ENCODE data around the gene IL22RA1. TPM values are rescaled to one million over a fixed set of nuclear protein-coding genes. Genes with fewer than 3 reads are reported as not detected.

Gene IL22RA1
- total RNA-seq = under 1 TPM; 0.09 to 0.26 TPM
- long read RNA-seq = 0 reads

DNA sequence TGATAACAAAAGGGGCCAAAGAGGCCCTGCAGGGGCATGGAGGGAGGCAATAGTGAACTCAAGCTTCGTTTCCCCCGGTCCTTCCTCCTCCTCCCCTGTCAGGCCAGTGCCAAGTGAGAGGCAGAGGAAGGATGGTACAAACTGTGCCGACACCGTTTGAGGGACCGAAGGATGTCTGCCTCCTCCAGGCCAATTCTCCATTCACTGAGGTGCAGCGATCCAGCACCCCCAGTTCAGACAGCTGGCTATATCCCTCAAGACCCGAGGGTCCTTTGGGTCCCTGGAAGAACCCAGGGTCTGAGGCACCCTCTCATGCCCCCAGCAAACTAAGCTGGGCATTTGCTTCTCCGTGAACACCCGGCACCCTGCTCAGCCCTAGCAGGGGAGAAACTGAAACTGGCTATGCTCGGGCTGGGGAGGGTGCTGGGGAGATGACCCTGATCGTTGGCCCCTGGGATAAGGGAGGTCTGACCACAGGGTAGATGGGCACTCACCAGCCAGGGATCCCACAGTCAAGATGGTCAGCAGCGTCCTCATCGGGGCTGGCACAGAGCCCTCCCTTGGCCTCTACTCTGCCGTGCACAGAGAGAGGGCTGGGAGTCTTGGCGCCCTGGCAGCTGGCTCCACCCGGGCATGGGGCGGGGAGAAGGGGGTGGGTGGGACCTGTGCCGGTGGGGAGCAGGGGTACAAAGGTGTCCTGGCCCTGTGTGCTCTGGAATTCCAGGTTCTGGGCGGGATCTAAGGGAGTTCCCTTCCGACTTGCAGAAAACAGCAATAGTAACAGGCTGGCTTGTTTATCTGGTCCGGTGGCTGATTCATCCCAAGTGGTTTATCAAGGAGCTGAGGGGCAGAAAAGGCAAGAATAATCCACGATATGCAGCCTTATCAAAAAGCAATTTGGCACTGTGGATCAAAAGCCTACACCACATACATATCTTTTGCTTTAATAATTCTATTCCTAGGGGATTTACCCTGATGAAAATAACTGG, at the start of gene IL22RA1:
TSS of gene IL22RA1 (minus strand) at position 595 of the 989 bp plus-strand sequence. CDS start at position 537, 58 bp downstream.
- DNase-seq = peak; percentile 56
- intact Hi-C loops (cut with DNase I) = no loop called here
- ATAC-seq = peak; percentile 74 to 85

DNA sequence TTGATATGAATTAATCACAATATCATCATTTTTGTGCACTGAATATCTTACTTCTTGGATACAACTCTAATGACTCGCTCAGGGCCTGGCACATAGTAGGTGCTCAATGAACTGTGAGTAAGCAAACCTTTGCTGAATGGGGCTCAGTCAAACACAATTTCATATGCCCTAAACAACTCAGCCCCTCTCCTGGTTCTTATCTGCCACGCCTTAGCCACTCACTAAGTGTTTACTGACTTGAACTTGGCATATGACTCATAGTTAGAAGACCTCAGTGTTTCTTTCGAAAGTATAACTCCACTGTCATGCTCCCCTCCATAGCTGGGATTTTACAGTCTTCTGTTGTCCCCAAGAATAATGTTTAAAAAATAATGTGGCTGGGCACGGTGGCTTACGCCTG, 48.9 kb upstream of the IL22RA1 start:
- intact Hi-C loops (cut with DNase I) = no loop called here
- peak in 1 of 2 donors; percentile 47 for ATAC-seq
- DNase-seq = no peak

DNA sequence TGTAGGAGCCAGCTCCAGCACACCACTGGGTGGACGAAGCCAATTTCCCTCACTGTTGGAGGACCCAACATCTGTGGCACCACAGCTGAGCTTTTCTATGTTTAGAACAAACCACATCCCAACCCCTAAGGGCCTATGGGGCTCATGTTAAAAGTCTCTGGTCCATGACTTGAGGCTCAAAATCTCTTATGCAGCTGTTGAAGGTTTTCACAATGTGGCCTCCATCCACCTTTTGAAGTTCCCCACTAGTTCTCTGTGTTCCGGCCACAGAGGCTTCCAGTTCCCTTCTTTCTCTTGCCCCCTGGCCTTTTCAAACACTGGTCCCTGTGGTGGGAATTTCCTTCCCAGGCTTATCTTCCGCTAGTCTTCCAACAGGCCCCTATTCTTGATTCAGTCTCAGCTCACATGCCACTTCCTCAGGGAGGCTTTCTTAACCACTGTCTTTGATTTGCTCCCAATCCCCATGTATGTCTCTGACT, 48.1 kb upstream of the IL22RA1 start:
- ATAC-seq (no peak), DNase-seq (no peak)
- intact Hi-C loops (cut with DNase I) = no loop called here

- ATAC-seq (no peak), DNase-seq (no peak)
- intact Hi-C loops (cut with DNase I) = loop anchor here in 1 of 2 donors (10.0 kb wide), 1 partner anchor 115 kb away; no protein-coding TSS in a partner anchor
Observed at GRCh38 chr1:24189528-24189927, 46.6 kb upstream of the IL22RA1 start.

- peak; percentile 89 to 93 for ATAC-seq
- DNase-seq = peak; percentile 62
- intact Hi-C loops (cut with DNase I) = loop anchor here in 1 of 2 donors (10.0 kb wide), 1 partner anchor 112 kb away; no protein-coding TSS in a partner anchor
Observed at GRCh38 chr1:24186993-24187790, 44.3 kb upstream of the IL22RA1 start, which contains the start of gene IFNLR1. TSS of gene IFNLR1 (minus strand) at chr1:24187289. CDS start at chr1:24187248, 41 bp downstream.

GRCh38 chr1:24186711-24186992, 43.7 kb upstream of the IL22RA1 start:
- intact Hi-C loops (cut with DNase I) = loop anchor here in 1 of 2 donors (10.0 kb wide), 1 partner anchor 112 kb away; no protein-coding TSS in a partner anchor
- ATAC-seq (peak in 1 of 2 donors; percentile 24), DNase-seq (no peak)

GRCh38 chr1:24186031-24186710, 43.2 kb upstream of the IL22RA1 start:
- ATAC-seq = no peak
- DNase-seq = no peak
- intact Hi-C loops (cut with DNase I) = loop anchor here in 1 of 2 donors (10.0 kb wide), 1 partner anchor 111 kb away; no protein-coding TSS in a partner anchor

GRCh38 chr1:24185076-24185475, 42.1 kb upstream of the IL22RA1 start:
- intact Hi-C loops (cut with DNase I) = loop anchor here in 1 of 2 donors (10.0 kb wide), 1 partner anchor 110 kb away; no protein-coding TSS in a partner anchor
- no peak for ATAC-seq
- DNase-seq = no peak

DNA sequence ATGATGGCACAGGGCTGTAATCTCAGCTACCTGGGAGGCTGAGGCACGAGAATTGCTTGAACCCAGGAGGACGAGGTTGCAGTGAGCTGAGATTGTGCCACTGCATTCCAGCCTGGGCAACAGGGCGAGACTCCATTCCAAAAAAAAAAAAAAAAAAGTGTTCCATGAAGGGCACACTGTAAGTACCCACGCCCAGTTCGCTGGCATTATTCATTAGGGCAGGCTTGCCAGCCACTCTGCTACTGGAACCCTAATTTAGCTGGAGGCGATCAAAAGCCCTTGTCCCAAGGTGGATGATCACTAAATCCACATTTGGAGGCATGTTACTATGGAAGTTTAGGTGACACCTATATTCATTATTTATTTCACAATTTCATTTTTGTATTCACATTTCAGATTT, 39.1 kb upstream of the IL22RA1 start:
- ATAC-seq (no peak), DNase-seq (no peak)
- intact Hi-C loops (cut with DNase I) = loop anchor here in 1 of 2 donors (10.0 kb wide), 1 partner anchor 107 kb away; no protein-coding TSS in a partner anchor

- DNase-seq (no peak), ATAC-seq (no peak)
- intact Hi-C loops (cut with DNase I) = loop anchor here in 1 of 2 donors (10.0 kb wide), 1 partner anchor 107 kb away; no protein-coding TSS in a partner anchor
Observed at GRCh38 chr1:24181619-24182018, 38.7 kb upstream of the IL22RA1 start.

DNA sequence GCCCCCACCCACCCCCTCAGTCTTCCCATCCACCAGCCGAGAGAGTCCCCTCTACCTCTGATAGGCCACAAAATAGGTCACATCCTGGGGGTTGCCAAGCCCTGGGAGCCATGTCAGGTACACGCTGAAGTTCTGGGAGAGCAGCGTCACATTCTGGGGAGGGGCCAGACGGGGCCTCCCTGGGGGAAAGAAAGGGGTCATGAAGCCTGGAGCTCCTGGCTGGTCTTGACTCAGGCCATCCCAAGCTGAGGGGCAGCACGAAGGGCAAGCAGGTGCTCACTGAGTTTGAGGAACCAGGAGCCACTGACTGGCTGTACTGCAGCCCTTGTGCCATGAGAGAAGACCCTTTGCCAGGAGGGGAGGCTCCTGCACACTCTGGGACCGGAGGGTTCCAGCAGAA, 37.7 kb upstream of the IL22RA1 start:
- ATAC-seq (no peak), DNase-seq (no peak)
- intact Hi-C loops (cut with DNase I) = loop anchor here in 1 of 2 donors (10.0 kb wide), 1 partner anchor 106 kb away; no protein-coding TSS in a partner anchor

DNA sequence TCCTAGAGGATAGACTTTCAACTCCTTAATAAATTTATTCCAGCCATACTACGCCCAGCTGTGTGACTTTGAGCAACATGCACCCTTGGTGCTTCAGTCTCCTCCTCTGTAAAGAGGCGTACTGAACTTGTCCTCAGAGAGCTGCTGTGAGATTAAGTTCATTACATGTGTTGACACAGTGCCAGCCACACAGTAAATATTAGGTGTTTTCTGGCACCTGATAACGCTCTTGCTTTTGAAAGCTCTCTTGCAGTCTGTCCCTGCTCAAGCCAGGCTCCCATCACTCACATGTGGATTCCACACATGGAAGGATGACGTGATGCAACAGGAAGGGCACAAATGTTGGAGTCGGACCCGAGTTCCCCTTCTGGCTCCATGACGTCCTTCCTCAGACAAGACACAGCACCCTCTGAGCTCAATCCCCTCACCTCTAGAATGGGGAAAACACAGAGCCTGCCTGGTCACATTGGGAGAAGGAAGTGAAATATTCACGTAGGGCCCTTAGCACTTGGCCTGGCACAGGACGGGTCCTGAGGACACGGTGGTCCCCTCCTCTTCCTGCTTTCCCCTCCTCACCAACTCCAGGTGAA, 36.4 kb upstream of the IL22RA1 start:
- ATAC-seq (no peak), DNase-seq (no peak)

DNA sequence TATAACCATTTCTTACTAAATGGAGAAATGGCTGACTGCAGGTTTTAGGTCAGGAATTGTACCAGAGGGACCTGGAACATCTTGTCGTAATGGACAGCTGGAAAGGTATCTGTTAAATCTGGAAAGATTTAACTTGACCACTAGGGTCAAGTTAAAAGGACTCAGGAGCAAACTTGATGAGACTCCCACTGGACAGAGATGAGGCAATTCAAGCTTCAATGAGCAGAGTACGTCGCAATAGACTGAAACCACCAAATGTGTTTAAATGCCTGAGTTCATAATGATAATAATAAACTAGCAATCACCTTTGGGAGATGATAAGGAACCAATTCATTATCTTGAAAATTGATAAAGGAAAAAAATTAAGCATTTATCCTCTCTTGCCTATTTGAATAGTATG, 35.5 kb upstream of the IL22RA1 start:
- DNase-seq (no peak), ATAC-seq (no peak)
- intact Hi-C loops (cut with DNase I) = no loop called here

More for the DNA sequence above, 36.4 kb upstream of the IL22RA1 start:
- intact Hi-C loops (cut with DNase I) = no loop called here

DNA sequence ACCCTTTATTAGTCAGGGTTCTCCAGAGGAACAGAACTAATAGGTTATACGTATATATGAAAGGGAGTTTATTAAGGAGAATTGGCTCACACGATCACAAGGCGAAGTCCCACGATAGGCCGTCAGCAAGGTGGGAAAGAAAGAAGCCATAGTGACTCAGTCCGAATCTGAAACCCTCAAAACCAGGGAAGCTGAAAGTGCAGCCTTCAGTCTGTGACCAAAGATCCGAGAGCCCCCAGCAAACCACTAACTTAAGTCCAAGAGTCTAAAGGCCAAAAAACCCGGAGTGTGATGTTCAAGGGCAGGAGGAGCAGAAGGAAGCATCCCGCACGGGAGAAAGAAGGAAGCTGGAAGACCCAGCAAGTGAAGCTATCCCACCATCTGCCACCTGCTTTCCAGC, 34.2 kb upstream of the IL22RA1 start:
- DNase-seq (no peak), ATAC-seq (no peak)
- intact Hi-C loops (cut with DNase I) = no loop called here

- DNase-seq = no peak
- ATAC-seq = no peak
- intact Hi-C loops (cut with DNase I) = no loop called here
Observed at GRCh38 chr1:24175033-24175755, 32.3 kb upstream of the IL22RA1 start.

DNA sequence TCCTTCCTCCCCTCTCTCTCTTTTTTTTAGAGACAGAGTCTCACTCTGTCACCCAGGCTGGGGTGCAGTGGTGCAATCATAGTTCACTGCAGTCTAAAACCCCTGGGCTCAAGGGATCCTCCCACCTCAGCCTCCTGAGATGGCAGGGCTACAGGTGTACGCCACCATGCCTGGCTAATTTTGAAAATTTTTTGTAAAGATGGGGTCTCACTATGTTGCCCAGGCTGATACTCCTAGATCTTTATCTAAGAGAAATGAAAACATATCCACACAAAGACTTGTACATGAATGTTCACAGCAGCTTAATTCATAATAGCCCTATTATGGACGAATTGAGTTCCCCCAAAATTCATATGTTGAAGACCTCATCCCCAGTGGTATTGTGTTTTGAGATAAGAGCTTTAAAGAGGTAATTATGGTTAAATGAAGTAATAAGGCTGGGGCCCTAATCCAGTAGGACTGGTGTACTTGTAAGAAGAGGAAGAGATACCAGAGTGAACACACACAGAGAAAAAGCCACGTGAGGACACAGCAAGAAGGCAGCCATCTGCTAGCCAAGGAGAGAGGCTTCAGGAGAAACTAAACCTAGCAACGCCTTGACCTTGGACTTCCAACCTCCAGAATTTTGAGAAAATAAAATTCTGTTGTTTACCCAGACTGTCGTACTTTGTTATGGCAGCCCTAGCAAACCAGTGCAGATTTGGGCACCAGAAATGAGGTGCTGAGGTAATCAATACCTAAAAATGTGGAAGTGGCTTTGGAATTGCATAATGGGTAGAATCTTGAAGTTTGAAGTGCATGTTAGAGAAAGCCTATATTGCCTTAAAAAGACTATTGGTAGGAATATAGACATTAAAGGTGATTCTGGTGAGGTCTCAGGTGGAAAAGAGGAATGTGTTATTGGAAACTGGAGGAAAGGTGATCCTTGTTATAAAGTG, 31.0 kb upstream of the IL22RA1 start:
- no peak for ATAC-seq
- DNase-seq = no peak
- intact Hi-C loops (cut with DNase I) = no loop called here

DNA sequence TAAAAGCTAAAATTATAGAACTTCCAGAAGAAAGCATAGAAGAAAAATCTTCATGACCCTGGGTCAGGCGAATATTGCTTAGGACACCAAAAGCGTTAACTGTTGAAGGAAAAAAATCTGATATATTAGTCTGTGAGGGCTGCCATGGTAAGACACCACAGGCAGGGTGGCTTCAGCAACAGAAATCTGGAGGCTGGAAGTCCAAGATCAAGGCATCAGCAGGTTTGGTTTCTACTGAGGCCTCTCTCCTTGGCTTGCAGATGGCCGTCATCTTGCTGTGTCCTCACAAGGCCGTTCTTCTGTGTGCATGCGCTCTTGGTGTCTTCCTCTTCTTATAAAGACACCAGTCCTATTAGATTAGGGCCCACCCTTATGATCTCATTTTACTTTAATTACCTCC, 29.7 kb upstream of the IL22RA1 start:
- DNase-seq (no peak), ATAC-seq (no peak)
- intact Hi-C loops (cut with DNase I) = no loop called here

Data from left cardiac atrium (tissue), 4 donors.